Upper lobe of left lung (tissue), 4 donors: ENCODE data around the gene RHOF.

ENCODE experiments used
- CTCF ChIP-seq, 6 experiments: fragments of 450-650 bp in 4 of 6; fragments of 200-600 bp in 2 of 6; sonication (generic) in 2 of 6; IDR thresholded peaks; one replicate each; pipeline ENCODE4 v1.5.1; 2016 to 2019; ENCODE audit warnings: antibody characterized with exemption in 6 of 6
- EP300 ChIP-seq, 4 donors: sonication (generic); formaldehyde crosslinking; IDR thresholded peaks; one replicate each; pipeline ENCODE4 v1.5.1; 2017; ENCODE audit warnings: antibody characterized with exemption in 4 of 4, control low read depth in 2 of 4
- POLR2A ChIP-seq, 4 donors: fragments of 450-650 bp; IDR thresholded peaks; one replicate each; pipeline ENCODE4 v1.5.1; 2016 to 2017; ENCODE audit warnings: antibody characterized with exemption in 4 of 4, mild to moderate bottlenecking in 2 of 4
- POLR2AphosphoS5 ChIP-seq, 2 donors: sonication (generic); formaldehyde crosslinking; IDR thresholded peaks; one replicate each; pipeline ENCODE4 v1.5.1; 2017; ENCODE audit warnings: antibody characterized with exemption in 2 of 2

- TF ChIP-seq POLR2A (IDR thresholded peaks at IDR 0.05) (no peak), EP300 (IDR thresholded peaks at IDR 0.05) (no peak), CTCF (IDR thresholded peaks at IDR 0.05) (no peak), POLR2AphosphoS5 (IDR thresholded peaks at IDR 0.05) (no peak)
These were observed 45.3 kb downstream of the RHOF start for GRCh38 chr12:121748218-121748570.
